ENCODE measurements around the gene SLC24A4.

Gene SLC24A4

GRCh38 chr14:92466059-92466458 is 143.1 kb downstream of the SLC24A4 start:
- no peak for TF ChIP-seq CTCF (IDR thresholded peaks at IDR 0.05; ENCODE audit: low read depth, low read length)
- H3K4me3 ChIP-seq (ENCODE audit: low read depth, low read length), result no peak overlapping the region

GRCh38 chr14:92469515-92469914 is 146.6 kb downstream of the SLC24A4 start:
- no peak overlapping the region for H3K4me3 ChIP-seq (ENCODE audit: low read depth, low read length)
- no peak for TF ChIP-seq CTCF (IDR thresholded peaks at IDR 0.05; ENCODE audit: low read depth, low read length)

GRCh38 chr14:92470215-92470614 is 147.2 kb downstream of the SLC24A4 start:
- no peak overlapping the region for H3K4me3 ChIP-seq (ENCODE audit: low read depth, low read length)
- no peak for TF ChIP-seq CTCF (IDR thresholded peaks at IDR 0.05; ENCODE audit: low read depth, low read length)

- TF ChIP-seq CTCF (IDR thresholded peaks at IDR 0.05; ENCODE audit: low read depth, low read length), result no peak
- H3K4me3 ChIP-seq (ENCODE audit: low read depth, low read length), result no peak overlapping the region
These were observed 147.8 kb downstream of the SLC24A4 start for GRCh38 chr14:92470811-92471210.

GRCh38 chr14:92471919-92472318 is 149.0 kb downstream of the SLC24A4 start:
- TF ChIP-seq CTCF (IDR thresholded peaks at IDR 0.05; ENCODE audit: low read depth, low read length), result no peak
- no peak overlapping the region for H3K4me3 ChIP-seq (ENCODE audit: low read depth, low read length)

- no peak for TF ChIP-seq CTCF (IDR thresholded peaks at IDR 0.05; ENCODE audit: low read depth, low read length)
- H3K4me3 ChIP-seq (ENCODE audit: low read depth, low read length), result no peak overlapping the region
These were observed 149.9 kb downstream of the SLC24A4 start for GRCh38 chr14:92472860-92473259.

GRCh38 chr14:92473261-92473968 is 150.4 kb downstream of the SLC24A4 start:
- H3K4me3 ChIP-seq (ENCODE audit: low read depth, low read length), result no peak overlapping the region
- no peak for TF ChIP-seq CTCF (IDR thresholded peaks at IDR 0.05; ENCODE audit: low read depth, low read length)
